Left ventricle myocardium inferior (tissue), 1 donor: ENCODE measurements around the gene GC. TPM values are rescaled to one million over a fixed set of nuclear protein-coding genes. Genes with fewer than 3 reads are reported as not detected.
A peak's percentile ranks its signal among the peaks of the same experiment; 100 is the strongest.

Experiments
- DNase-seq: peaks from one replicate; pipeline ENCODE4 v3.0.0-alpha.2; 2020
- H3K27ac ChIP-seq: fragments of 200-600 bp; replicated peaks from 2 replicates; pipeline ENCODE4 v1.8.0; 2021
- H3K27me3 ChIP-seq: fragments of 200-600 bp; 2 replicates; pipeline ENCODE4 v1.8.0; 2021; ENCODE audit warnings: low read depth
- H3K36me3 ChIP-seq: fragments of 200-600 bp; 2 replicates; pipeline ENCODE4 v1.8.0; 2021
- H3K4me1 ChIP-seq: fragments of 200-600 bp; 2 replicates; pipeline ENCODE4 v1.8.0; 2021
- H3K4me3 ChIP-seq: fragments of 200-600 bp; 2 replicates; pipeline ENCODE4 v1.8.0; 2021; ENCODE audit warnings: mild to moderate bottlenecking, moderate library complexity
- H3K9me3 ChIP-seq: fragments of 200-600 bp; replicated peaks from 2 replicates; pipeline ENCODE4 v1.8.0; 2021
- intact Hi-C: fragments of 100-400 bp; cut with micrococcal nuclease; formaldehyde crosslinking; loops from one replicate; pipeline ENCODE4 v1.11.0; 2022
- total RNA-seq: library from RNA; stranded (reverse); fragmentation: NEBNext Ultra II Directional; extraction: Animal tissue kit (Norgen Biotek cat#: 25700); gene quantifications from one replicate; pipeline ENCODE4 v1.2.1, GENCODE V29; 2021
- TF ChIP-seq, protein P1 (sequence below): fragments of 200-600 bp; IDR thresholded peaks from 2 replicates; pipeline ENCODE4 v1.8.0; 2021; ENCODE audit warnings: antibody characterized with exemption, mild to moderate bottlenecking, borderline replicate concordance
- donor health status: DM: no; HTN: yes; CAD: no; lungs with severe emphysema.

The GC gene
- total RNA-seq, 1 donor from 2014 or later, result not detected

DNA sequence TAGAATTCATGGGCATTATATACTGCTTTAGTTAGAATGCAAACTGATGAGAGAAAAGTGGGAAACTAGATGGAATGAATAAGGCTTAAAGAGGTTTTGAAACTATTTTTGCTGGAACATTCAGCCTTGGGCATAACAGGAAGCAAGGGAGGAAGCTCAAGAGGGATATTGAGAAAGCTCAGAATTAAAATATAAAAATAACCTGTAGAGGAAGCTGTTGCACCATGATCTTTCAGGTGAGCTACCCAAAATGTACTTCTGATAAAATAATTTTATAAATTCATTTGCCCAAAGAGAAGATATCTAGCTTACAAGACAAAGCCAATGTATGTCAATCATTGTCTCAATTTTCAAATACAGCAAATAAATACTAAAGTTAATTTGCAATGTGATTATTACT is 11.3 kb downstream of the GC start:
- intact Hi-C loops, result no loop called here
- Histone ChIP-seq H3K27me3 (no peaks in the 10 kb centered on the region), H3K4me3 (no peak overlapping the region), H3K27ac (no peak overlapping the region), H3K9me3 (no peaks in the 10 kb centered on the region), H3K36me3 (no peaks in the 10 kb centered on the region), H3K4me1 (no peaks in the 10 kb centered on the region)
- no peak for DNase-seq
- TF ChIP-seq, protein P1, sequence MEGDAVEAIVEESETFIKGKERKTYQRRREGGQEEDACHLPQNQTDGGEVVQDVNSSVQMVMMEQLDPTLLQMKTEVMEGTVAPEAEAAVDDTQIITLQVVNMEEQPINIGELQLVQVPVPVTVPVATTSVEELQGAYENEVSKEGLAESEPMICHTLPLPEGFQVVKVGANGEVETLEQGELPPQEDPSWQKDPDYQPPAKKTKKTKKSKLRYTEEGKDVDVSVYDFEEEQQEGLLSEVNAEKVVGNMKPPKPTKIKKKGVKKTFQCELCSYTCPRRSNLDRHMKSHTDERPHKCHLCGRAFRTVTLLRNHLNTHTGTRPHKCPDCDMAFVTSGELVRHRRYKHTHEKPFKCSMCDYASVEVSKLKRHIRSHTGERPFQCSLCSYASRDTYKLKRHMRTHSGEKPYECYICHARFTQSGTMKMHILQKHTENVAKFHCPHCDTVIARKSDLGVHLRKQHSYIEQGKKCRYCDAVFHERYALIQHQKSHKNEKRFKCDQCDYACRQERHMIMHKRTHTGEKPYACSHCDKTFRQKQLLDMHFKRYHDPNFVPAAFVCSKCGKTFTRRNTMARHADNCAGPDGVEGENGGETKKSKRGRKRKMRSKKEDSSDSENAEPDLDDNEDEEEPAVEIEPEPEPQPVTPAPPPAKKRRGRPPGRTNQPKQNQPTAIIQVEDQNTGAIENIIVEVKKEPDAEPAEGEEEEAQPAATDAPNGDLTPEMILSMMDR, result peak; percentile 37

DNA sequence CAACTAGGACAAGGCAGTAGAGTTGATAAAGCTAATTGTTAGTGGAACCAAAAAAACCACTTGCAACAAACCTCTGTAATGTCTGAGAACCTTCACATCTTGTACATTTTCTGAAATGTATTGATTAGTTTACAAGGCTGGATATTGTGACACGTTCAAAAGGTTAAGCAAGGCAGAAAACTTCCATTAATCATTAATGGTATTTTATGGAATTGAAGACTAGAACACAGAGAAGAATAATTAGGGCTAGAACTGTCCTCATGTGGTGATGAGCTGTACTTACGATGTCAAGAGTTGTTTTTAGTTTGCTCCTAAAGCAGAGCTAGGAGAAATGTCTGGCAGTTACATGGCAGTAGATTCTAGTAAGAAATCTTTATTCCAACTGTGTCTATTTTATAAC is 12.3 kb downstream of the GC start:
- intact Hi-C loops, result no loop called here
- no peaks in the 10 kb centered on the region for H3K9me3 ChIP-seq
- H3K4me1 ChIP-seq, result no peaks in the 10 kb centered on the region
- TF ChIP-seq, protein P1, result no peak
- no peak for DNase-seq
- no peaks in the 10 kb centered on the region for H3K36me3 ChIP-seq
- no peak overlapping the region for H3K27ac ChIP-seq
- H3K27me3 ChIP-seq, result no peaks in the 10 kb centered on the region
- no peak overlapping the region for H3K4me3 ChIP-seq

DNA sequence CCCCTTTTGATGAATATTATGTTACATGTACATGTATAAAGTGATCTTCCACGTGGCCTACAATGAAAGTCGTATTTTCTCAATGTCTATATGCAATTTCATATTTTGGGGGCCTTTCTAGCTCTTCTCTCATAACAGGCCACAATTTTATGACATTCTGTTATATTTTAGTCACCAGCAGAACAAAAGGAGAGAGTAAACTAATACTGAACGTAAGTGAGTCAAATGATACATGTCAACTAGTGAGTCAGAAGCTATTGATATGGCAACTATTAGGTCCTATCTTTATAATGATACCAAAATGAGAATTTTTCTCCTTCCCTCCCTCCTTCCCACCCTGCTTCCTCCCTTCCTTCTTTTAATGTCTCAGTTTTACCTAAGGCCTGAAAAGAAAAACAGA is 14.4 kb downstream of the GC start:
- Histone ChIP-seq H3K36me3 (no peaks in the 10 kb centered on the region), H3K27ac (no peak overlapping the region), H3K27me3 (no peaks in the 10 kb centered on the region), H3K4me3 (no peak overlapping the region), H3K4me1 (no peaks in the 10 kb centered on the region), H3K9me3 (no peaks in the 10 kb centered on the region)
- no peak for DNase-seq
- TF ChIP-seq, protein P1, result no peak
- intact Hi-C loops, result no loop called here

DNA sequence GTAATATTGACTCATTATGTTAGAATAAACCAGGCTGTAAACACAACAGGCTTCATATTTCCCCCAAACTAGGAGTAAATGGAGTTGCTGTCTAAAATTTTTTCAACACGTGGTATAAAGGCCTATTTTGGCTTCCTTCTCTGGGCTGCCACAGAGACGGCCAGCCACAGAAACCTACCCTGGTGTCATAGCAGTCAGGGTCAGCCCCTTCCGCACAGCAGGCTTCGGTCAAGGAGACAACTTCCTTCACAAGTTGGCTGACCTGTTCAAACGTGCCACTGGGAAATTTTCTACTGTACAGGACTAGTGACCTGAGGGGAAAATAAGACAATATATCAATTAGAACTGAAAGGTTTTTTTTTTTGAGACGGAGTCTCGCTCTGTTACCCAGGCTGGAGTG is 15.8 kb downstream of the GC start:
- Histone ChIP-seq H3K4me1 (no peaks in the 10 kb centered on the region), H3K27me3 (no peaks in the 10 kb centered on the region), H3K4me3 (no peak overlapping the region), H3K36me3 (no peaks in the 10 kb centered on the region), H3K27ac (no peak overlapping the region), H3K9me3 (no peaks in the 10 kb centered on the region)
- TF ChIP-seq, protein P1, result no peak
- intact Hi-C loops, result no loop called here
- no peak for DNase-seq

DNA sequence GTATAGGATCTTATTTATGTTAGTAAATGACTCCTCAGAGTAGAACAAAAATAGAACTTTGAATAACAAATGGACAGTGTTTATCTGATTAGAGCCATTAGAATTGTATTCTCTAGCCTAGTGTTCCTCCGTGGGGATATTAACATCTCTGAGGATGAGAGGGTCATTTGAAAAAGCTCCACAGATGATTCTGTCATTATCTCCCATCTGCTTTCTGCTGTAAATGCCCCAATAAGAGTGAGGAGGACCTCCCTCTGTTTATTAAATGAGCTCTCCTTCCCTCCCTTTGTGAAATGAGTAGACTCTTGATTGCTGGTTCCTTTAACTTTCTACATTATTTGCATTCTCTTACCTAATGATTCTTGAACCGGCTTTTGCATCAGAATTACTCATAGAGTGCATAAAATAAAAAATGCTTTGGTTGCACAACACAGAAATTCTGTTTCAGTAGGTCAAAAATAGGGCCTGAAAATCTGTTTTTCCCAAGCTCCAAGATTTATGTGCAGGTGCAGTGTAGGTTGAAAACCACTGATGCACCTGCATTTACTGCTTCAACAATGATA is 18.0 kb downstream of the GC start:
- Histone ChIP-seq H3K36me3 (no peaks in the 10 kb centered on the region), H3K4me3 (no peak overlapping the region), H3K9me3 (no peaks in the 10 kb centered on the region), H3K4me1 (no peaks in the 10 kb centered on the region), H3K27ac (no peak overlapping the region), H3K27me3 (no peaks in the 10 kb centered on the region)
- DNase-seq, result no peak
- TF ChIP-seq, protein P1, result no peak
- intact Hi-C loops, result no loop called here
